SU-DHL-6 (cell line): ENCODE measurements around the gene LPGAT1.

Experiments
- EZH2phosphoT487 ChIP-seq: fragments of 200-600 bp; sonication (generic), shearing (Covaris generic); conservative IDR thresholded peaks from 2 replicates; pipeline ENCODE4 v1.6.1; 2018; ENCODE audit warnings: mild to moderate bottlenecking, antibody characterized with exemption, low read length, moderate library complexity, mixed read lengths
- TF ChIP-seq, protein P1 (sequence below): fragments of 200-600 bp; sonication (generic); IDR thresholded peaks from one replicate; pipeline ENCODE4 v1.5.1; 2017; ENCODE audit warnings: antibody characterized with exemption, mild to moderate bottlenecking, low read length, moderate library complexity; ENCODE audit not compliant: insufficient read depth, poor library complexity, severe bottlenecking

GRCh38 chr1:211832661-211833060, 2.1 kb upstream of the LPGAT1 start:
- no peak for TF ChIP-seq EZH2phosphoT487
- TF ChIP-seq, protein P1, sequence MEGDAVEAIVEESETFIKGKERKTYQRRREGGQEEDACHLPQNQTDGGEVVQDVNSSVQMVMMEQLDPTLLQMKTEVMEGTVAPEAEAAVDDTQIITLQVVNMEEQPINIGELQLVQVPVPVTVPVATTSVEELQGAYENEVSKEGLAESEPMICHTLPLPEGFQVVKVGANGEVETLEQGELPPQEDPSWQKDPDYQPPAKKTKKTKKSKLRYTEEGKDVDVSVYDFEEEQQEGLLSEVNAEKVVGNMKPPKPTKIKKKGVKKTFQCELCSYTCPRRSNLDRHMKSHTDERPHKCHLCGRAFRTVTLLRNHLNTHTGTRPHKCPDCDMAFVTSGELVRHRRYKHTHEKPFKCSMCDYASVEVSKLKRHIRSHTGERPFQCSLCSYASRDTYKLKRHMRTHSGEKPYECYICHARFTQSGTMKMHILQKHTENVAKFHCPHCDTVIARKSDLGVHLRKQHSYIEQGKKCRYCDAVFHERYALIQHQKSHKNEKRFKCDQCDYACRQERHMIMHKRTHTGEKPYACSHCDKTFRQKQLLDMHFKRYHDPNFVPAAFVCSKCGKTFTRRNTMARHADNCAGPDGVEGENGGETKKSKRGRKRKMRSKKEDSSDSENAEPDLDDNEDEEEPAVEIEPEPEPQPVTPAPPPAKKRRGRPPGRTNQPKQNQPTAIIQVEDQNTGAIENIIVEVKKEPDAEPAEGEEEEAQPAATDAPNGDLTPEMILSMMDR = no peak
